Caco-2 (cell line): ENCODE measurements around the gene LRMDA. TPM values are rescaled to one million over a fixed set of nuclear protein-coding genes. Genes with fewer than 3 reads are reported as not detected.

Source experiments
- BruUV-seq: library from RNA; stranded (reverse); fragments of 400-500 nt; replicated peaks from 2 replicates; lab custom pipeline; 2021; lab: Mats Ljungman, UMichigan
- CTCF ChIA-PET: fragments of 300-600 bp; sonication (Branson Sonifier 250); formaldehyde crosslinking; loops from one replicate; lab custom pipeline; 2022; ENCODE audit warnings: antibody characterized with exemption; lab: Charles Lee
- POLR2A ChIA-PET: fragments of 300-600 bp; sonication (Branson Sonifier 250); formaldehyde crosslinking; loops from one replicate; lab custom pipeline; 2022; ENCODE audit warnings: antibody characterized with exemption; lab: Charles Lee
- DNase-seq, 2 experiments: peaks; one replicate each; pipeline versions ENCODE4 v3.0.0 to v3.0.0-alpha.2; 2020 to 2022
- H3K27me3 ChIP-seq: replicated peaks from 2 replicates; pipeline ENCODE4 v1.6.0; 2011; ENCODE audit warnings: low read length; ENCODE audit not compliant: control insufficient read depth, insufficient read depth
- H3K36me3 ChIP-seq: 2 replicates; pipeline ENCODE4 v1.5.1; 2011; ENCODE audit warnings: low read length; ENCODE audit not compliant: control insufficient read depth, insufficient read depth
- H3K4me1 ChIP-seq: fragments of 250-450 bp; sonication (Bioruptor Pico); 2 replicates; pipeline ENCODE4 v1.5.1; 2020; ENCODE audit warnings: mild to moderate bottlenecking
- H3K4me3 ChIP-seq: 2 replicates; pipeline ENCODE4 v1.5.1; 2011; ENCODE audit warnings: low read depth, mild to moderate bottlenecking, control low read depth, low read length
- H3K9me3 ChIP-seq: fragments of 250-450 bp; sonication (Bioruptor Pico); 2 replicates; pipeline ENCODE4 v1.5.1; 2020; ENCODE audit warnings: mild to moderate bottlenecking, moderate library complexity
- H3K27ac Mint-ChIP-seq: one replicate; pipeline ENCODE4 v1.8.0; 2022; ENCODE audit warnings: mixed read lengths; ENCODE audit not compliant: unreplicated experiment
- H3K27me3 Mint-ChIP-seq: one replicate; pipeline ENCODE4 v1.8.0; 2022; ENCODE audit warnings: mixed read lengths; ENCODE audit not compliant: insufficient read depth, unreplicated experiment
- H3K36me3 Mint-ChIP-seq: one replicate; pipeline ENCODE4 v1.8.0; 2022; ENCODE audit warnings: mild to moderate bottlenecking, mixed read lengths; ENCODE audit not compliant: insufficient read depth, unreplicated experiment
- H3K4me1 Mint-ChIP-seq: one replicate; pipeline ENCODE4 v1.8.0; 2022; ENCODE audit warnings: low read depth, mixed read lengths; ENCODE audit not compliant: unreplicated experiment
- H3K4me3 Mint-ChIP-seq: one replicate; pipeline ENCODE4 v1.8.0; 2022; ENCODE audit warnings: mild to moderate bottlenecking, moderate library complexity, mixed read lengths; ENCODE audit not compliant: unreplicated experiment
- H3K9me3 Mint-ChIP-seq: one replicate; pipeline ENCODE4 v1.8.0; 2022; ENCODE audit warnings: mixed read lengths; ENCODE audit not compliant: unreplicated experiment
- intact Hi-C: fragments of 100-400 bp; cut with micrococcal nuclease; formaldehyde crosslinking; loops from one replicate; pipeline ENCODE4 v1.10.0; 2022; ENCODE audit not compliant: unreplicated experiment
- total RNA-seq: library from RNA; stranded (reverse); gene quantifications from 2 replicates; pipeline ENCODE4 v1.2.3, GENCODE V29; 2022
- TF ChIP-seq, protein P1 (sequence below), 2 experiments: fragments of 200-600 bp in 1 of 2; IDR thresholded peaks; 1 replicate in 1 of 2; 2 replicates in 1 of 2; pipeline versions ENCODE4 v1.5.1 to v1.8.0; 2011 to 2022; ENCODE audit warnings: antibody characterized with exemption in 1 of 2, control low read depth in 1 of 2, inconsistent platforms in 1 of 2, low read depth in 1 of 2, low read length in 1 of 2, mild to moderate bottlenecking in 1 of 2, moderate library complexity in 1 of 2; ENCODE audit not compliant: insufficient read depth in 1 of 2, severe bottlenecking in 1 of 2, unreplicated experiment in 1 of 2

LRMDA gene
- total RNA-seq, 1 experiment from 2014 or later: 18.5 TPM

DNA sequence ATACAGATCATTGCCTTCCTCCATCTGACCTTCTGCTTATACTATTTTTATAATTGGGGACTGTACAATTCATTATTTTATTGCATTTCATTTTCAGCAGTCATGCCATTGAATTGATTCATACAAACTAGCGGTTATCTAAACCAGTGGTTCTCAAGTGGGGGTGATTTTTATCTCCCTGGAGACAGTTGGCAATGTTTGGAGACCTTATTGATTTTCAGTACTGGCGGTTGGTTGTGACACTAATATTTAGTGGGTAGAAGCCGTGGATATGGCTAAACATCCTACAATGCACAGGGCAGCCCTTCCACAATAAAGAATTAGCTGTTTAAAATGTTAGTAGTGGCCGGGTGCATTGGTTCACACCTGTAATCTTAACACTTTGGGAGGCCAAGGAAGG lies 765.9 kb downstream of the LRMDA start:
- Mint-ChIP-seq H3K4me1 (peaks cover 16% of the 10 kb centered on the region), H3K9me3 (peaks cover 13% of the 10 kb centered on the region), H3K4me3 (no peak overlapping the region), H3K27me3 (no peaks in the 10 kb centered on the region), H3K36me3 (no peaks in the 10 kb centered on the region), H3K27ac (no peak overlapping the region)
- Histone ChIP-seq H3K4me1 (peaks cover 11% of the 10 kb centered on the region), H3K9me3 (no peaks in the 10 kb centered on the region), H3K27me3 (no peaks in the 10 kb centered on the region), H3K36me3 (no peaks in the 10 kb centered on the region; the same call in 1 of the 2 replicates), H3K4me3 (no peak overlapping the region)
- no TSS peak for BruUV-seq
- ChIA-PET POLR2A (no interaction called here), CTCF (no interaction called here)
- intact Hi-C loops: no loop called here
- no peak for DNase-seq
- TF ChIP-seq, protein P1, sequence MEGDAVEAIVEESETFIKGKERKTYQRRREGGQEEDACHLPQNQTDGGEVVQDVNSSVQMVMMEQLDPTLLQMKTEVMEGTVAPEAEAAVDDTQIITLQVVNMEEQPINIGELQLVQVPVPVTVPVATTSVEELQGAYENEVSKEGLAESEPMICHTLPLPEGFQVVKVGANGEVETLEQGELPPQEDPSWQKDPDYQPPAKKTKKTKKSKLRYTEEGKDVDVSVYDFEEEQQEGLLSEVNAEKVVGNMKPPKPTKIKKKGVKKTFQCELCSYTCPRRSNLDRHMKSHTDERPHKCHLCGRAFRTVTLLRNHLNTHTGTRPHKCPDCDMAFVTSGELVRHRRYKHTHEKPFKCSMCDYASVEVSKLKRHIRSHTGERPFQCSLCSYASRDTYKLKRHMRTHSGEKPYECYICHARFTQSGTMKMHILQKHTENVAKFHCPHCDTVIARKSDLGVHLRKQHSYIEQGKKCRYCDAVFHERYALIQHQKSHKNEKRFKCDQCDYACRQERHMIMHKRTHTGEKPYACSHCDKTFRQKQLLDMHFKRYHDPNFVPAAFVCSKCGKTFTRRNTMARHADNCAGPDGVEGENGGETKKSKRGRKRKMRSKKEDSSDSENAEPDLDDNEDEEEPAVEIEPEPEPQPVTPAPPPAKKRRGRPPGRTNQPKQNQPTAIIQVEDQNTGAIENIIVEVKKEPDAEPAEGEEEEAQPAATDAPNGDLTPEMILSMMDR (IDR thresholded peaks at IDR 0.05; ENCODE audit: insufficient read depth in 1 of 2, low read depth in 1 of 2, low read length in 1 of 2, severe bottlenecking in 1 of 2, unreplicated experiment in 1 of 2): no peak

DNA sequence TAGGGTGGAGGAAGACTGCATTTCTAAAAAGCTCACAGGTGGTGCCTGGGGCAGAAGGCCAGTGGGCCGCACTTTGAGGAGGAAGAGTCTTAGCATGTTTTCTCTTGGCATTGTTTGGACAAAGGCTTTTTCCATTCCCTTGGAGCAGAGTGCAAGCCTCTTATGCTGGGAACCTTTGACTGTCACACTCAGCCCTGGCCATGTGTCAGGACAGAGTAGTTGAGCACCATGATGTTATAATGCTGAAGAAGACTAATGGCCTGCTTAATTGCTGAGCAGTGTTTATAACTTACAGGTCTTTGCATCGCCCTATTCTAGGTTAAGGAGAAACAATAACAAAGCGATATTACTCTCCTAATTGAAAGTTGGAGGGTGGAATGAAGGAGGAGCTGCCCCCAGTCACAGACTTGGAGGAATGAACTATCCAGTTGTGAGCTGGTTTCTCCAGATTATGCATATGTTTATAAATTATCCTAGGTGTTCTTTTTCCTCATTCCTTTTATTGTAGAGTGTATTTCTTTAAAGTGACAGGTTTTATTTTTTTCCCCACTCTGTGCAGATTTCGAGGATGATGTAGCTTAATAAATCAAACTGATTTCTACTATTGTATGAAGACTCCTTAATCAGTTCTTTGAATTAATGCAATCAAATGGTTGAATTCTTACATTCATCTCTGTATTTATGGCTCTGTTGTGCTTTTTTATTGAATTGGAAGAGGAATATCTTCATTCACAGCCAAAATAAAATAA lies 767.0 kb downstream of the LRMDA start:
- POLR2A ChIA-PET: no interaction called here
- no peak for DNase-seq
- H3K9me3 ChIP-seq: no peaks in the 10 kb centered on the region
- H3K27me3 Mint-ChIP-seq: no peaks in the 10 kb centered on the region
- H3K27me3 ChIP-seq: no peaks in the 10 kb centered on the region
- H3K4me1 ChIP-seq: peaks cover 4% of the 10 kb centered on the region; the same call in 1 of the 2 replicates
- no peak overlapping the region for H3K4me3 Mint-ChIP-seq
- intact Hi-C loops: no loop called here
- BruUV-seq: no TSS peak
- H3K27ac Mint-ChIP-seq: no peak overlapping the region
- TF ChIP-seq, protein P1 (IDR thresholded peaks at IDR 0.05; ENCODE audit: insufficient read depth in 1 of 2, low read depth in 1 of 2, low read length in 1 of 2, severe bottlenecking in 1 of 2, unreplicated experiment in 1 of 2): no peak
- no peaks in the 10 kb centered on the region for H3K36me3 Mint-ChIP-seq
- CTCF ChIA-PET: no interaction called here
- no peaks in the 10 kb centered on the region; the same call in 1 of the 2 replicates for H3K36me3 ChIP-seq
- H3K4me1 Mint-ChIP-seq: peaks cover 18% of the 10 kb centered on the region
- H3K4me3 ChIP-seq: no peak overlapping the region
- peaks cover 12% of the 10 kb centered on the region for H3K9me3 Mint-ChIP-seq

DNA sequence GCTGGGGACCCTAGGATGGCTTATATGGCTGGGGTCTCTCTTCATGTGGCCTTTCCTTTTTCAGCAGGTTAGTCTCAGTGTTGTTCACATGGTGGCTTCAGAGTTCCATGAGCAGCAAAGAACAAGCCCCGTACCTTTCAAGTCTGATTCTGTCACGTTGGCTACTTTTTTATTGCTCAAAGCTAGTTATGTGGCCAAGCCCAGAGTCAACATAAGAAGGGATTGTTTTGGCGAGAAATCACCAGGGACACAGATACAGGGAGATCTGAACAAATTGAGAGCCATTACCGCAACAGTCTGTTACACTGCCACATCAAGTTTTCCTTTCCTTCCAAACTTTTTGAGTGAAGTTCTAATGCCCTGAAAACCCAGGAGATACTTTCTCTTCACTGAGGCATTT lies 770.5 kb downstream of the LRMDA start:
- H3K27ac Mint-ChIP-seq: peak overlapping the region; percentile 47
- H3K9me3 Mint-ChIP-seq: no peaks in the 10 kb centered on the region
- no peak overlapping the region for H3K4me3 Mint-ChIP-seq
- no peaks in the 10 kb centered on the region for H3K27me3 Mint-ChIP-seq
- BruUV-seq: no TSS peak
- H3K4me1 Mint-ChIP-seq: peaks cover 19% of the 10 kb centered on the region
- no peaks in the 10 kb centered on the region for H3K9me3 ChIP-seq
- H3K36me3 Mint-ChIP-seq: no peaks in the 10 kb centered on the region
- no peak overlapping the region for H3K4me3 ChIP-seq
- no peaks in the 10 kb centered on the region for H3K27me3 ChIP-seq
- TF ChIP-seq, protein P1 (IDR thresholded peaks at IDR 0.05; ENCODE audit: insufficient read depth in 1 of 2, low read depth in 1 of 2, low read length in 1 of 2, severe bottlenecking in 1 of 2, unreplicated experiment in 1 of 2): no peak
- H3K36me3 ChIP-seq: no peaks in the 10 kb centered on the region; the same call in 1 of the 2 replicates
- H3K4me1 ChIP-seq: peaks cover 16% of the 10 kb centered on the region; the same call in 1 of the 2 replicates
- CTCF ChIA-PET: interaction anchor here (1.4 kb wide), 1 partner anchor 10 kb away, joined by 4 read pairs; no protein-coding TSS in a partner anchor
- intact Hi-C loops: no loop called here
- no peak for DNase-seq
- POLR2A ChIA-PET: no interaction called here
